PFSK-1 (cell line): Measurements from ENCODE around the gene GEMIN7.

Experiments used
- FOXP2 ChIP-seq: optimal IDR thresholded peaks from 2 replicates; pipeline ENCODE3; 2011; ENCODE audit warnings: borderline replicate concordance, control low read depth, inconsistent platforms; ENCODE audit not compliant: insufficient read depth; ENCODE audit errors: extremely low read length, extremely low read depth
- POLR2AphosphoS5 ChIP-seq: IDR thresholded peaks from 2 replicates; pipeline ENCODE4 v1.6.1; 2012; ENCODE audit warnings: low read depth, mild to moderate bottlenecking, control low read depth, low read length, moderate library complexity
- REST ChIP-seq, 2 experiments: IDR thresholded peaks; 2 replicates each; pipeline versions ENCODE4 v1.6.1 to v1.8.0; 2011 to 2012; ENCODE audit warnings: low read depth in 2 of 2, low read length in 2 of 2, control low read depth in 1 of 2, inconsistent platforms in 1 of 2, mild to moderate bottlenecking in 1 of 2, moderate library complexity in 1 of 2; ENCODE audit not compliant: insufficient read depth in 1 of 2
- SIN3A ChIP-seq: IDR thresholded peaks from 2 replicates; pipeline ENCODE4 v1.6.1; 2012; ENCODE audit warnings: mild to moderate bottlenecking, low read length, moderate library complexity, borderline replicate concordance; ENCODE audit not compliant: insufficient read depth
- TAF1 ChIP-seq: IDR thresholded peaks from 2 replicates; pipeline ENCODE4 v1.6.1; 2012; ENCODE audit warnings: low read length, control low read depth, borderline replicate concordance; ENCODE audit not compliant: insufficient read depth

The GEMIN7 gene

DNA sequence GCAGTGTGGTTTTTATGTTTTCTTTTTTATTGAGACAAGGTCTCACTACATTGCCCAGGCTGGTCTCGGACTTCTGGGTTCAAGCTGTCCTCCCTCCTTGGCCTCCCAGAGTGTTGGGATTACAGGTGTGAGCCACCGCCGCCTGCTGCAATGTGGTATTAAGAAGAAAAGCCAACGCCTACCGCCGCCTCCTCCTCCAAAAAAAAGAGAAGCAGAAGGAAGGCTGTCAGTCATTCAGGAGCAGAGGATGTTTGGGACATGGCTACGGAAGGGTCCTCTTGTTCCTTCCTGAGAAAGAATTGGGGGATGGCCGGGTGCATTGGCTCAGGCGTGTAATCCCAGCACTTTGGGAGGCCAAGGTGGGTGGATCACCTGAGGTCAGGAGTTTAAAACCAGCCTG, 15.1 kb downstream of the GEMIN7 start:
- TF ChIP-seq FOXP2 (no peak), REST (IDR thresholded peaks at IDR 0.05; ENCODE audit: insufficient read depth in 1 of 2, low read depth in 2 of 2, low read length in 2 of 2) (no peak), TAF1 (no peak), SIN3A (no peak), POLR2AphosphoS5 (no peak)

DNA sequence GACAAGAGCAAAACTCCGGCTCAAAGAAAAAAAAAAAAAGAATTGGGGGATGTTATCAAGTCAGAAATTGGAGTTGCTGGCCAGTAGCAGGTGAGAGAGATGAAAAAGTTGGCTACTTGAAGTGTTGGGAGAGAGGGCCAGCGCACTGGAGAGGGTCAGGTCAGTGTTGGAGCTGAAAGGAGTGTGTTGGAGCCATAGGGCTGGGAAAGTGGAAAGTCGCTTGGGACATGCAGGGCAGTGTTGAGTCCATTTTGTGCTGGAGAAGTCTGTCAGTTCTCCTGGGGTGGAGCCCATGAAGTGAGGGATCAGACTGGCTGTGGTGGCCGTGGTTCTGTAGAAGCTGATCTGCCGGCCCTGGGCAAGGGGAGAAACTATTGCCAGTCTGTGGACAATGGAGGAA, 15.6 kb downstream of the GEMIN7 start:
- no peak for TF ChIP-seq POLR2AphosphoS5
- TF ChIP-seq REST (IDR thresholded peaks at IDR 0.05; ENCODE audit: insufficient read depth in 1 of 2, low read depth in 2 of 2, low read length in 2 of 2): no peak
- TF ChIP-seq TAF1: no peak
- no peak for TF ChIP-seq FOXP2
- TF ChIP-seq SIN3A: no peak

DNA sequence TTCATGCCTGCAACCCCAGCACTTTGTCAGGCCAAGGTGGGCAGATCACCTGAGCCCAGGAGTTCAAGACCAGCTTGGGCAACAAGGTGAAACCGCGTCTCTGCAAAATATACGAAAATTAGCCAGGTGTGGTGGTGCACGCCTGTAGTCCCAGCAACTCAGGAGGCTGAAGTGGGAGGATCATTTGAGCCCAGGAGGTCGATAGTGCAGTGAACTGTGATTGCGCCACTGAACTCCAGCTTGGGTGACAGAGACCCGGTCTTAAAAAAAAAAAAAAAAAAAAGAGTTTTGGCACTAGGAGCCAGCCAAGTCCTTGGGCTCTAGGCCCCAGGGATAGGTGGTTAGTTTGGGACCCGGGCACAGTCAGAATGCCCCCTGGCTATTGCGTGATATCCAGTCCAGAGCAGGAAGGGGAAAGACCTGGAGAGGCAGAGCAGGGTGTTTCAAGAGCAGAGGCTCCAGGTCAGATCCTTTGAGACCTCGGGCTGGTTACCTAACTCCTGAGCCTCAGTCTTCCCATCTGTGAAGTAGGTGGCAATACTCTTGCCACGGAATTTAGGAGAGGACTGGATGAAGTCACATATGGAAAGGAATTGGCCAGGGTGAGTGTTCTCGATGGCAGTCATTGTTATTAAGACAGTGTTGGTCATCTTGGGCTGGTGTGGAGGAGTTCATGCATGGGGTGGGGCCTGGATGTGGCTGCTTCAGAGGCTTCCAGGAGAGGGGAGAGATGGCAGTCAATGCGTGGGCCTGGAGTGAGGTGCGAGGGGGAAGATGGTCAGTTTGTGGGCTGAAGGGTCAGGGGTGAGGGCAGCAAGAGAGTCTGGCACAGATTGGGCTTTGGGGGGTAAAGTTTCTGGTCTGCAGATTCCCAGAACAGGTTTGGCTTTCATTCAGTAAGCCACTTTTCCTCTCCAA, 16.7 kb downstream of the GEMIN7 start:
- TF ChIP-seq REST (IDR thresholded peaks at IDR 0.05; ENCODE audit: insufficient read depth in 1 of 2, low read depth in 2 of 2, low read length in 2 of 2): no peak
- no peak for TF ChIP-seq TAF1
- TF ChIP-seq SIN3A: no peak
- TF ChIP-seq FOXP2: no peak
- no peak for TF ChIP-seq POLR2AphosphoS5

DNA sequence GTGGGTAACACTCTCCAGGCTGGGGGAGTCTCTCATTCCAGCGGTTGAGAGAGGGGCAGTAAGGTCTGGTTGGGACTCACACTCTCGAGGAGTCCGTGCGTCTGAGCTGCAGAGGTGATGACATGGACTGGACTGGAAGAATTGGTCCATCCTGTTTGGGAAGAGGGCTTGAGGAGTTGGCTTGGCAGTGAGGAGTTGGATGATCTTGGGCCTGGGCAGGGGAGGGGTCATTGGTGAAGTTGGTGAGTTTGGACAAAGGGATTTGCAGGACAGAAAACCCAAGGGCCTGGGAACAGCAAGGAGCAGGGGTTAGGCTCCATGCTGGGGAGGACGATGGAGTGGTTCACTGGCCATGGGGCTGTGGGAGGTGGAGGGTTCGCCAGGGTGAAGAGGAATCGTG, 17.6 kb downstream of the GEMIN7 start:
- no peak for TF ChIP-seq REST (IDR thresholded peaks at IDR 0.05; ENCODE audit: insufficient read depth in 1 of 2, low read depth in 2 of 2, low read length in 2 of 2)
- no peak for TF ChIP-seq POLR2AphosphoS5
- no peak for TF ChIP-seq FOXP2
- no peak for TF ChIP-seq SIN3A
- TF ChIP-seq TAF1: no peak

DNA sequence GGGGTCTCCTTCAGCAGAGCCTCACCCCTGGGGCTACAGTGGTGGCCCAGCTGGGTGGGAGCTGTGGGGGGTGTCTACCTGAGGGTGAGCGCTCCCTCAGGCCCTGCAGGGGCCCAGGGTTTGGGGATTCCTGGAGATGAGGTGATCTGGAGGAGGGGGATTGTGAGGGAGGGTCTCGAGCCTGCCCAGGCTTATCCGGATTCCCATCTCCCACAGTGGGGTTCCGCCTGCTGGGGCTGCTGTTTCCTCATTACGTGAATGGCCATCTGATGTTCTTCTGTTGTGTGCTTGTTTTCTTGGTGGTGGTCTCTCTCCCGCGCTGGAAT, 18.4 kb downstream of the GEMIN7 start:
- TF ChIP-seq SIN3A (no peak), REST (IDR thresholded peaks at IDR 0.05; ENCODE audit: insufficient read depth in 1 of 2, low read depth in 2 of 2, low read length in 2 of 2) (no peak), POLR2AphosphoS5 (no peak), TAF1 (no peak), FOXP2 (no peak)
